Measurements from ENCODE around the gene GALNTL6.

Gene GALNTL6

DNA sequence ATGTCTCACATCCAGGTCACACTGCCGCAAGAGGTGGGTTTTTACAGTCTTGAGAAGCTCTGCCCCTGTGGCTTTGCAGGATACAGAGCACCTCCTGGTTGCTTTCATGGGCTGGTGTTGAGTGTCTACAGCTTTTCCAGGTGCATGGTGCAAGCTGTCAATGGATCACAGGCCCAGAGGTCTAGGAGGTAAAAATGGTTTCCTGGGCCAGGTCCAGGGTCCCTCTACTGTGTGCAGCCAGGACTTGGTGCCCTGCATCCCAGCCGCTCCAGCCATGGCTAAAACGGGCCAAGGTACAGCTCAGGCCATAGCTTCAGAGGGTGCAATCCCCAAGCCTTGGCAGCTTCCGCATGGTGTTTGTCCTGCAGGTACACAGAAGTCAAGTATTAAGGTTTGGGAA, 921.4 kb downstream of the GALNTL6 start:
- Histone ChIP-seq H3K27me3 (ENCODE audit: low read length) (no peaks in the 10 kb centered on the region), H3K9me3 (ENCODE audit: insufficient read depth, low read length) (no peaks in the 10 kb centered on the region), H3K4me2 (ENCODE audit: low read depth, low read length, poor library complexity, severe bottlenecking) (no peak overlapping the region), H3K9me2 (replicated peaks; ENCODE audit: insufficient read depth, low read length) (no peaks in the 10 kb centered on the region), H3K27ac (ENCODE audit: low read depth, low read length) (no peak overlapping the region), H3K36me3 (ENCODE audit: low read length) (no peaks in the 10 kb centered on the region), H3K4me3 (ENCODE audit: insufficient read depth, low read length, poor library complexity, severe bottlenecking) (no peak overlapping the region), H3F3A (ENCODE audit: insufficient read depth) (no peaks in the 10 kb centered on the region), H3K79me2 (ENCODE audit: insufficient read depth, low read length) (no peaks in the 10 kb centered on the region), H2AFZ (ENCODE audit: low read depth, low read length, severe bottlenecking) (no peak overlapping the region), H3K9ac (ENCODE audit: low read length) (no peak overlapping the region), H4K20me1 (ENCODE audit: low read depth, low read length) (no peaks in the 10 kb centered on the region)
- TF ChIP-seq EZH2phosphoT487 (conservative IDR thresholded peaks at IDR 0.05; ENCODE audit: low read length) = no peak
- no peak for TF ChIP-seq CTCF (IDR thresholded peaks at IDR 0.05; ENCODE audit: insufficient read depth, low read length, poor library complexity, severe bottlenecking)

DNA sequence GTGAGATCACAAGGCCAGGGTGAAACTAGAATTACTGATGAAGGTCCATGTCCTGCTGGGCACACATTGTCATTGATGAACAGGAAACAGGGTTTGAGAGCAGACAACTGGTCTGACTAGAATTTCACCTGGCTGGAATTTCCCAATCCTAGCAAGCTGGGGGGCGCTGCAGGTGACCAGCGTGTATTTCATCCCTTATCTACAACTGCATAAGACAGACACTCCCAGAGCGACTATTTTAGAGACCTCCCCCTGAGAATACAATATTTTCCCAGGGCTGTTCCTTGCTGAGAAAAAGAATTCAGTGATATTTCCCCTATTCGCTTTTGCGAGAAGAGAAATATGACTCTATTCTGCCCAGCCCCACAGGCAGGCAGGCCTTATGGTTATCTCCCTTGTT, 922.8 kb downstream of the GALNTL6 start:
- no peak overlapping the region for H3K4me3 ChIP-seq (ENCODE audit: insufficient read depth, low read length, poor library complexity, severe bottlenecking)
- H3K27me3 ChIP-seq (ENCODE audit: low read length) = no peaks in the 10 kb centered on the region
- no peaks in the 10 kb centered on the region for H3K79me2 ChIP-seq (ENCODE audit: insufficient read depth, low read length)
- TF ChIP-seq CTCF (IDR thresholded peaks at IDR 0.05; ENCODE audit: insufficient read depth, low read length, poor library complexity, severe bottlenecking) (no peak), EZH2phosphoT487 (conservative IDR thresholded peaks at IDR 0.05; ENCODE audit: low read length) (no peak)
- H3K27ac ChIP-seq (ENCODE audit: low read depth, low read length) = no peak overlapping the region
- no peaks in the 10 kb centered on the region for H3K9me3 ChIP-seq (ENCODE audit: insufficient read depth, low read length)
- no peaks in the 10 kb centered on the region for H3K36me3 ChIP-seq (ENCODE audit: low read length)
- H3F3A ChIP-seq (ENCODE audit: insufficient read depth) = no peaks in the 10 kb centered on the region
- H2AFZ ChIP-seq (ENCODE audit: low read depth, low read length, severe bottlenecking) = no peak overlapping the region
- H4K20me1 ChIP-seq (ENCODE audit: low read depth, low read length) = no peaks in the 10 kb centered on the region
- H3K9me2 ChIP-seq (replicated peaks; ENCODE audit: insufficient read depth, low read length) = no peaks in the 10 kb centered on the region
- H3K4me2 ChIP-seq (ENCODE audit: low read depth, low read length, poor library complexity, severe bottlenecking) = no peak overlapping the region
- no peak overlapping the region for H3K9ac ChIP-seq (ENCODE audit: low read length)

DNA sequence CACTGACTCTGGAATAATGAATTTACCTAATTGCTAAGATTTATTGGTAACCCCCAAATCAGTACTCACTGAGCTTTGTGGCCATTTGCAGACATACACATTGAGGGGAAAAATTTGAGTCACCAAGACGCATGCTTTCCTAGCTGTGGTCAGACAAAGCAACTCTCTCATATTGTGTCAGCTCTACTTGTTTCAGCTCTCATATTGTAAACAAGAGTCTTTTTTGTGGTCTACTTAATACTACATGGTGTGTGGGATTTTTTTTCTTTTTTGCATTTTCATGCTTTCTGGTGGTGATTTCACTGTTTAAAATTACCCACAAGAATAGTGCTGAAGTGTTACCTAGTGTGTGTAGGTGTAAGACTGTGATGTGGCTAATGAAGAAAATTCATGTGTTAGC, 927.2 kb downstream of the GALNTL6 start:
- H3K27me3 ChIP-seq (ENCODE audit: low read length) = no peaks in the 10 kb centered on the region
- no peaks in the 10 kb centered on the region for H3K36me3 ChIP-seq (ENCODE audit: low read length)
- no peak overlapping the region for H3K4me3 ChIP-seq (ENCODE audit: insufficient read depth, low read length, poor library complexity, severe bottlenecking)
- H3K9me2 ChIP-seq (replicated peaks; ENCODE audit: insufficient read depth, low read length) = no peaks in the 10 kb centered on the region
- no peaks in the 10 kb centered on the region for H3F3A ChIP-seq (ENCODE audit: insufficient read depth)
- no peak overlapping the region for H3K27ac ChIP-seq (ENCODE audit: low read depth, low read length)
- H3K9ac ChIP-seq (ENCODE audit: low read length) = no peak overlapping the region
- H2AFZ ChIP-seq (ENCODE audit: low read depth, low read length, severe bottlenecking) = no peak overlapping the region
- no peaks in the 10 kb centered on the region for H3K79me2 ChIP-seq (ENCODE audit: insufficient read depth, low read length)
- no peaks in the 10 kb centered on the region for H4K20me1 ChIP-seq (ENCODE audit: low read depth, low read length)
- TF ChIP-seq CTCF (IDR thresholded peaks at IDR 0.05; ENCODE audit: insufficient read depth, low read length, poor library complexity, severe bottlenecking) = no peak
- TF ChIP-seq EZH2phosphoT487 (conservative IDR thresholded peaks at IDR 0.05; ENCODE audit: low read length) = no peak
- H3K9me3 ChIP-seq (ENCODE audit: insufficient read depth, low read length) = no peaks in the 10 kb centered on the region
- H3K4me2 ChIP-seq (ENCODE audit: low read depth, low read length, poor library complexity, severe bottlenecking) = no peak overlapping the region

GRCh38 chr4:172750910-172751309, 937.7 kb downstream of the GALNTL6 start:
- H3K9ac ChIP-seq (ENCODE audit: low read length) = no peak overlapping the region

More at GRCh38 chr4:172750910-172751309, 937.7 kb downstream of the GALNTL6 start:
- Histone ChIP-seq H3F3A (ENCODE audit: insufficient read depth) (no peaks in the 10 kb centered on the region), H3K27me3 (ENCODE audit: low read length) (no peaks in the 10 kb centered on the region), H3K4me2 (ENCODE audit: low read depth, low read length, poor library complexity, severe bottlenecking) (no peak overlapping the region), H2AFZ (ENCODE audit: low read depth, low read length, severe bottlenecking) (no peak overlapping the region), H3K9me3 (ENCODE audit: insufficient read depth, low read length) (no peaks in the 10 kb centered on the region), H3K9me2 (replicated peaks; ENCODE audit: insufficient read depth, low read length) (no peaks in the 10 kb centered on the region), H3K4me3 (ENCODE audit: insufficient read depth, low read length, poor library complexity, severe bottlenecking) (no peak overlapping the region), H3K27ac (ENCODE audit: low read depth, low read length) (no peak overlapping the region), H3K79me2 (ENCODE audit: insufficient read depth, low read length) (no peaks in the 10 kb centered on the region), H3K36me3 (ENCODE audit: low read length) (no peaks in the 10 kb centered on the region), H4K20me1 (ENCODE audit: low read depth, low read length) (no peaks in the 10 kb centered on the region)
- TF ChIP-seq CTCF (IDR thresholded peaks at IDR 0.05; ENCODE audit: insufficient read depth, low read length, poor library complexity, severe bottlenecking) (no peak), EZH2phosphoT487 (conservative IDR thresholded peaks at IDR 0.05; ENCODE audit: low read length) (no peak)
